Measurements from ENCODE around the gene CSNK1A1. TPM values are rescaled to one million over a fixed set of nuclear protein-coding genes. Genes with fewer than 3 reads are reported as not detected.
"Not testable (repeated sequence)": the region's sequence is repeated elsewhere in the genome, so short reads cannot be mapped to it uniquely, and the experiment has no call there.

Gene CSNK1A1
- polyA plus RNA-seq, 4 donors: 161 to 206 (median 183) TPM

- not testable (repeated sequence) for DNase-seq (ENCODE audit: low read depth in 4 of 4, low spot score in 3 of 4)
These were observed 15.5 kb downstream of the CSNK1A1 start for GRCh38 chr5:149535787-149536186.

DNA sequence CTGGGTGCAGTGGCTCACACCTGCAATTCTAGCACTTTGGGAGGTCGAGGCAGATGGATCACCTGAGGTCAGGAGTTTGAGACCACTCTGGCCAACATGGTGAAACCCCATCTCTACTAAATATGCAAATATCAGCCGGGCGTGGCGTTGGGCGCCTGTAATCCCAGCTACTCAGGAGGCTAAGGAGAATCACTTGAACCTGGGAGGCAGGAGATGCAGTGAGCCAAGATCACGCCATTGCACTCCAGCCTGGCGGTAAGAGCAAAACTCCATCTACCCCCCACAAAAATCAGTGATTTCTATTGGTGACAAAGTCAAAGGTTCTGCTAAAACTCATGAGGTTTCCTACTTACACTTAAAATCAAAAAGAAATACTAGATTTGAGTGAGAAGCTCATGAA, 18.8 kb downstream of the CSNK1A1 start:
- DNase-seq (ENCODE audit: low read depth in 4 of 4, low spot score in 3 of 4): no peak

DNA sequence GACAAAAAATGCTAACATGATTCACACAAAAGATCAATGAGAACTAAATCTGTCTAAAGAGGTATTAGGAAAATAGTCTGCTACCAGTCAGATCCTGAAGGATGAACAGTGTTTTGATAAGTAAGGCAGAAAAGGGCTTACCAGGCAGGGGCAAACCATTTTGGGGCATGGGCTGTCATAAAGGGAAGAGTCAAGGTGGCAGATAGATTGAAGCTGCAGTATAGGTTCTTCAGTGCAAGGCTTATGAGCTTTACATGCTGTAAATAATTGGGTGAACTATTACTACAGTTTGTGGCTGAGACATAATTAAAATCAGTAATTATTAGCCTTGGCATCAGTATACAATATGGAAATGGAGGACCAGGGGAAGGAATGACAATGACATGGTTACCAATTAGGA, 21.8 kb downstream of the CSNK1A1 start:
- DNase-seq (ENCODE audit: low read depth in 4 of 4, low spot score in 3 of 4): no peak

- no peak for DNase-seq (ENCODE audit: low read depth in 4 of 4, low spot score in 3 of 4)
These were observed 22.8 kb downstream of the CSNK1A1 start for GRCh38 chr5:149528281-149529060.

DNA sequence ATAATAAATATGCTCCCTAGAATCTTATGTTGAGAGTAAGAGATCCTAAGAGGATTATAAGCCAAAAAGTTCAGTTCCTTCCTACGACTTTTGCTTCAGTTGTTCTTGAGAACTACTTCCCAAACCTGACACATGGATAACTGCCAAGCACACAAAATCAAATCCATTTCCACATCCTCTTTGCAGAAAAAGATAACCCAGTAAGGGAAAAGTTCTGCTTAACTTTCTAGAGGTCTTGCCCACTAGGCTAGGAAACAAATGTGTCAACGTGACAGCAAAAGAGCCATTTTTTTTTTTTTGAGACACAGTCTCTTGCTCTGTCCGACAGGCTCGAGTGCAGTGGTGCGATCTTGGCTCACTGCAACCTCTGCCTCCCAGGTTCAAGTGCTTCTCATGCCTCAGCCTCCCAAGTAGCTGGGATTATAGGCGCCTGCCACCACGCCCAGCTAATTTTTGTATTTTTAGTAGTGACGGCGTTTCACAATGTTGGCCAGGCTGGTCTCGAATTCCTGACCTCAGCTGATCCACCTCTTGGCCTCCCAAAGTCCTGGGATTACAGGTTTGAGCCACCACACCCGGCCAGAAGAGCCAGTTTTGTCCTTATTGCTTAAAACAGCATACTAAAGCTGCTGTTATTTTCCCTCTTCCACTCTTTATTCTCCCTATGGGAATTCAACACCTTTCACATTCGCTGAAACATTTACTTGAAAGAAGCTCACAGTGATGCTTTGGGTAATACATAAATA, 24.2 kb downstream of the CSNK1A1 start:
- no peak for DNase-seq (ENCODE audit: low read depth in 4 of 4, low spot score in 3 of 4)

DNA sequence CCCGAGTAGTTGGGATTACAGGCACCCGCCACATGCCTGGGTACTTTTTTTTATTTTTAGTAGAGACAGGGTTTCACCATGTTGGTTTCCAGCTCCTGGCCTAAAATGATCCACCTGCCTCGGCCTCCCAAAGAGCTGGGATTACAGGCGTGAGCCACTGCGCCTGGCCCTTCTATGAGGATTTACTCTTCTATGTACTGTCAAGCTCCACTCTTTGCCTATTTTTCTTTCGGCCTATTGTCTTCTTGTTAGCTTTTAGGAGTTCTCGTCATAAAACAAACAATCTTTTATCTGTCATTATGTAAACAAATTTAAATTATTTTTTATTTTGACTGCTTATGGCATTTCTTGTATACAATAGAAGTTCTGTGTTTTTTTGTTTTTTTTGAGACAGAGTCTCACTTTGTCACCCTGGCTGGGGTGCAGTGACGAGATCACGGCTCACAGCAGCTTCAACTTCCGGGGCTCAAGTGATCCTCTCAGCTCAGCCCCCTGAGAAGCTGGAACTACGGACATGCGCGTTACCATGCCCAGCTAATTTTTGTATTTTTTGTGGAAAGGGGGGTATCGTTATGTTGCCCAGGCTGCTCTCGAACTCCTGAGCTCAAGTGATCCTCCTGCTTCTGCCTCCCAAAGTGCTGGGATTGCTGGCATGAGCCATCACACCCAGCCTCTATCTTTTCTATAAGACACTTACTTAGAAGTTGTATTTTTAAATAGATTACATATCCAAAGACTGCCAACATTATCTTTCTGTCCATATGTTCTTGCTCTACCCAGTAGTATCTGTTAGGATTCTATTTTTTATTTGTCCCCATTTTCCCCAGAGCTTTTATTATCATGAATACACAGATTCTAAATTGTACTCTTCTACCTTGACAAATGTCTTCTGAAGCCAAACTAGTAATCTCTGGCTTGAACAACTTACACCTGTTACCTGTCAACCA, 29.2 kb downstream of the CSNK1A1 start:
- DNase-seq (ENCODE audit: low read depth in 4 of 4, low spot score in 3 of 4): no peak

- no peak for DNase-seq (ENCODE audit: low read depth in 4 of 4, low spot score in 3 of 4)
These were observed 31.6 kb downstream of the CSNK1A1 start for GRCh38 chr5:149519601-149520000.

DNA sequence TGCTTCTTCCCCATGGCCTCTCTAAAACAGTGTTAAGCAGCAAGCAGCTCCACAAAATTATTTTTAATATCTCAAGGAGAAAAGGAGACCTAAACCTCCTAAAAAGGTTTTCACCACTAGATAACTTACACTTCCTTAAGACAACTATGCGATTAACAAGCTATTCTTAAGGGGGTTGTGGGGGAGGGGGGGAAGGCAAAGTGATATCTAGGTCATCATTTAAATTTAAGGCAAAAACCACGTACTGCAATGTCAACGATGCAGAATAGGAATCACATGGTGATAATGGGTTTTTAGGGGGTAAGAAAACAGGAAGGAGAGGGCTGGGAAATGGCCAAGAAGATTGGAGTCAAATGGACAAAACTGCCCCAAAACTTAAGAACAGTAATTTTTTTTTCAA, 32.6 kb downstream of the CSNK1A1 start:
- DNase-seq (ENCODE audit: low read depth in 4 of 4, low spot score in 3 of 4): no peak

- no peak for DNase-seq (ENCODE audit: low read depth in 4 of 4, low spot score in 3 of 4)
These were observed 33.6 kb downstream of the CSNK1A1 start for GRCh38 chr5:149517461-149518122.

GRCh38 chr5:149514512-149514911, 36.7 kb downstream of the CSNK1A1 start:
- DNase-seq (ENCODE audit: low read depth in 4 of 4, low spot score in 3 of 4): no peak

DNA sequence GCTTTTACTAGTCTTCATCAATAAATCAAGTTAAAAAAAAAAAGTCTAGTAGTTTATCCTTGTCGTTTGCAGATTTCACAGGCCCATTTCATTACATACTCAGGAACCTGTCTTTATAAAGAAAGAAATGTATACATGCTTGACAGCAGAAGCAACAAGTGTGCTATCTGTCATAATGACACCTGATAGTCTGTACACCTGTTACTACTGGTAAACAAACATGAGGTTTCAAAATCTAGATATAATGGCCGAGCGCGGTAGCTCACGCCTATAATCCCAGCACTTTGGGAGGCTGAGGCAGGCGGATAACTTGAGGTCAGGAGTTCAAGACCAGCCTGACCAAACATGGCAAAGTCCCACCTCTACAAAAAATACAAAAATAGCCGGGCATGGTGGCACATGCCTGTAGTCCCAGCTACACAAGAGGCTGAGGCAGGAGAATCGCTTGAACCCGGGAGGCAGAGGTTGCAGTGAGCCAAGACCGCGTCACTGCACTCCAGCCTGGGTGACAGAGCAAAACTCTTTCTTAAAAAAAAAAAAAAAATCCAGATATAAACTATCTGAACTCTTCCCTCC, 37.8 kb downstream of the CSNK1A1 start:
- not testable (repeated sequence) for DNase-seq (ENCODE audit: low read depth in 4 of 4, low spot score in 3 of 4)

GRCh38 chr5:149510136-149510535, 41.1 kb downstream of the CSNK1A1 start:
- no peak for DNase-seq (ENCODE audit: low read depth in 4 of 4, low spot score in 3 of 4)

- DNase-seq (ENCODE audit: low read depth in 4 of 4, low spot score in 3 of 4): no peak
These were observed 46.6 kb downstream of the CSNK1A1 start for GRCh38 chr5:149504677-149505076.

DNA sequence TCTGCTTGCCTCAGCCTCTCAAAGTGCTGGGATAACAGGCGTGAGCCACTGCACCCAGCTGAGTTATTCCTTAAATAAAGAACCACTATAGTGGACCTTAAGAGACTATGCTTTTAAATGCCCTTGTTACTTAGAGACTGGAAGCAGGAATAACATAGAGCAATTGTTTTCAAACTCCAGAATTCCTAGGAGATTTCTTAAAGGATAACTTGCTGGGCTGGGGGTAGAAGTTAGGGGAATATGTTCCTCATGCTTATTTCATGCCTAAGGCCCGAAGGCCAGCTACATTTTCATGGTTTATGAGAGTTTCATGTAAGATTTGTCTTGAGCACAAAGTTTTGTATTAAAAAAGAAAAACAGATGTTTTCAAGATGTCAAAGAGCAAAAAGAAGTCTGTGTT, 48.2 kb downstream of the CSNK1A1 start:
- no peak for DNase-seq (ENCODE audit: low read depth in 4 of 4, low spot score in 3 of 4)

GRCh38 chr5:149500922-149501582, 50.2 kb downstream of the CSNK1A1 start:
- no peak for DNase-seq (ENCODE audit: low read depth in 4 of 4, low spot score in 3 of 4)

DNA sequence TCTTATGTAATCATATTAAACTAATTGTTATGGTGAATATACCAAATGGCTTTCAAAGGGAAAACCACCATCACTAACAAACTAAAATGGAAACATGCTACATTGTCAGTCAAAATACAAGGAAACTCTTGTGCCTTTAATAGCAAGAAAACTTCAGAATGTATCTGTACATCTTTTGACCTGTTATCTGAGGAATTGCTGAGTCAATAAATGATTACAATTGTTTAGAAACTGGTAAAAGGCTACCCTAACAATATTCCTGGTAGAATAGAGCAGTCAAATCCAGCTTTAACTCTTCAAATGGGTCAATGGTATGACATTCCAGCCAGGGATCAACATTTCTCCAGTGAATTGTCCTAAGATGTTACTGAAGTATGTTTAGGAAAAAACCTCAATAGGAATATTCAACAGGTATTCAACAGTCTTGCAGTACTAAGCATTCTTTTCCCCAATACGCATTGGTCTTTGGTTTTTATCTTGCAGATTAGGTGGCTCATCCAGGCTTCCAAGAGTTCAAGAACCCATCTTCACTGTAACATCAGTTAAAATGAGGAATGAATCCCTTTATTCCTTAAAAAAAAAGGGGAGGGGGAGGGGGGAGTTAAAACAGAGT, 52.4 kb downstream of the CSNK1A1 start:
- no peak for DNase-seq (ENCODE audit: low read depth in 4 of 4, low spot score in 3 of 4)

GRCh38 chr5:149497357-149497756, 53.9 kb downstream of the CSNK1A1 start:
- no peak for DNase-seq (ENCODE audit: low read depth in 4 of 4, low spot score in 3 of 4)

GRCh38 chr5:149496917-149497316, 54.3 kb downstream of the CSNK1A1 start:
- no peak for DNase-seq (ENCODE audit: low read depth in 4 of 4, low spot score in 3 of 4)

DNA sequence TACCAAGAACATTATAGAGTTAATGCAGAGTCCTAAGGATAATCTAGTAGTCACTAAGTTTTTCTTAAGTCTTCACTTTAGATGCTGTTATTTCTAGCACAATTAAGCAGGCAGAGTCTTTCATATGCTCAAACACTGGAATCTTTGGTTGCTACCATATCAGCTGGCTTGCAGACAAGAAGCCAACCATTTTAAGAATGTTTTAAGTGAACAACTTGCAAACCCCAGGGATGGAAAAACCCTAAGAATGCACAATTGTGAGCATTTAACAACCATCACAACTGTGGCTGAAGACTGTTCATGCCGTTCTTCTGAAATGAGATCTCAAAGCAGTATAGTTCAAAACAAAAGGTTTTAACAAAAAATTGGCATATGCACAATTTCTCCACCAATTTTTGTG, 55.1 kb downstream of the CSNK1A1 start:
- no peak for DNase-seq (ENCODE audit: low read depth in 4 of 4, low spot score in 3 of 4)

Measured in left renal pelvis (tissue), 4 donors.